HG03442 (cell line): ENCODE results near the gene NUAK2.

Experiments used
- ATAC-seq: cut with Tn5 transposase; IDR thresholded peaks from one replicate; pipeline ENCODE4 v1.9.1; 2021; ENCODE audit warnings: mild to moderate bottlenecking, moderate library complexity; ENCODE audit not compliant: unreplicated experiment

NUAK2 gene

GRCh38 chr1:205275916-205276688 lies 45.4 kb downstream of the NUAK2 start:
- no peak for ATAC-seq

DNA sequence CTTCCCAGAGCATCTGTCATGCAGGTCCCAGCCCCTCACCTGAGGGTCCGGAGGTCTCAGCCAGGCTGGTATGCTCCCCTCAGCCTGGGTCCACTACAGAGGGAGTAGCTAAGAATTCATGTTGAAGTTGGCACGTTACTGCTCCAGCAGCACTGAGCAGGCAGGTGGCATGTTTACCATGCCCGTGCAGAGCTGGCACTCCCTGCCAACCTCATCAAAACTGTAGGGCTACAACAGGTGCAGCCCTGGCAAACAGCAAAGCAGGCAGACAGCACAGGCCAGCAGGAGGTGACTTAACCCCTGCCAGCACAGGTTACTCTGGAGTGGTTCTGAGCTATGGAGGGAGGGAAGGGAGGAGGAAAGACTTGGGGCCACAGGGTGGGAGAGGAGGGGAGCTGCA lies 46.4 kb downstream of the NUAK2 start:
- ATAC-seq, result no peak

GRCh38 chr1:205274041-205274691 lies 47.4 kb downstream of the NUAK2 start:
- no peak for ATAC-seq

GRCh38 chr1:205273551-205273982 lies 48.0 kb downstream of the NUAK2 start:
- peak; percentile 63 for ATAC-seq

- ATAC-seq, result no peak
Observed at GRCh38 chr1:205272536-205272935, 49.0 kb downstream of the NUAK2 start.

- no peak for ATAC-seq
Observed at GRCh38 chr1:205271745-205272144, 49.8 kb downstream of the NUAK2 start.

- no peak for ATAC-seq
Observed at GRCh38 chr1:205271277-205271676, 50.3 kb downstream of the NUAK2 start.

DNA sequence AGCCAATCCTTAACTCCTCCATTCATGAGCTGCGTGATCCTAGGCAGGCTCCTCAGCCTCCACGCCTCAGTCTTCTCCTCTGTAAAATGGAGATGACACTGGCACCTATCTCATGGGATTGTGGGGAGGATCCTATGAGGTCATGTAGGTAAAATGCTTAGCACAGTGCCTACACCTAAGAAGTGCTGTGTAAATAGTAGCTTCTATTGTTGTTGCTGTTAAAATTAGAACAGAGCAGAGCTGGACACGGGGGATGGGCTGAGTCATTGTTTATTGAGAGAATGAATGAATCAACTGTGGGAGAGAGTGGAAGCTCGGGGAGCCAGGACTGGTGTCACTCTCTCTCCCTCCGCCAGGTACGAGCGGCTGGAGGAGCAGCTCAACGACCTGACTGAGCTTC lies 50.8 kb downstream of the NUAK2 start:
- no peak for ATAC-seq

GRCh38 chr1:205270271-205270670 lies 51.3 kb downstream of the NUAK2 start:
- ATAC-seq, result no peak

DNA sequence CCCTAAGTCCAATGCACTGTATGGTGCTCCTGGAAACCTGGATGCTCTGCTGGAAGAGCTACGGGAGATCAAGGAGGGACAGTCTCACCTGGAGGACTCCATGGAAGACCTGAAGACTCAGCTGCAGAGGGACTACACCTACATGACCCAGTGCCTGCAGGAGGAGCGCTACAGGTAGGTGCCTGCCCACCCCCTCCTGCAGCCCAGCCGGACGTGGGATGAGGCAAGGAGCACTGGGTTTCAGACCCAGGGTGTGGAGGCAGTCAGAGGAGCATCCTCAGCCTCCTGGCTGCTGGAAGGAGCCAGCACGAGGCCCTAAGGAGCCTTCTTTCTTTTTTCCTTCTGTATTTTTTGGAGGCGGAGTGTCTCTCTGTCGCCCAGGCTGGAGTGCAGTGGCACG lies 51.8 kb downstream of the NUAK2 start:
- no peak for ATAC-seq

- no peak for ATAC-seq
Observed at GRCh38 chr1:205268846-205269680, 52.5 kb downstream of the NUAK2 start.

DNA sequence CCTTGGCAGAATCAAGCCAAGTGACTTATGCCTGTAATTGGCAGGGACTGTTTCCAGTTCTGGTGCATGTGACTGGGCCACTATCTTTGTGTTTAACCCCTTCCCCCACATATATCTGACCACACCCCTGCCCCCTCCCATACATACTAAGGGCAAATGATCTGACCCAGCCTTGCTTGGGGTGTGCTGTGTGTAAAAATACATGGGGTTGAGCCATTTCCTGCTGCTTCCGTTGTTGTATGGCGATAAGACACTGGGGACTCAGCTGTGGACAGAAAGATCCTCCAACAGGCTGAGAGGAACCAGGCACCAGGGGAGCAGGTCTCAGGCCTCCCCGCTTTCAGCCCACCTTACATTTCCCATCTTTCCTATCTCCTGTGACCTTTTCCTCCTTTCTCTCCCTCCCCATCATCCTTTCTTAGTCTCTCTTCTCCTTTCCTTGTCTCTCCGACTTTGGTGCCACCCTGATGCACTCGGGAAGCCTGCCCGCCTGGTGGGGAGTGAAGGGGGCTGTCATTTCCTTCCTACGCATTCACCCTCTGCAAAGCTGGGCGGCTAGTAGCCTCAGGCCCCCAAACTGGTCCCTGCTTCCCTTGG lies 54.1 kb downstream of the NUAK2 start:
- ATAC-seq, result no peak

DNA sequence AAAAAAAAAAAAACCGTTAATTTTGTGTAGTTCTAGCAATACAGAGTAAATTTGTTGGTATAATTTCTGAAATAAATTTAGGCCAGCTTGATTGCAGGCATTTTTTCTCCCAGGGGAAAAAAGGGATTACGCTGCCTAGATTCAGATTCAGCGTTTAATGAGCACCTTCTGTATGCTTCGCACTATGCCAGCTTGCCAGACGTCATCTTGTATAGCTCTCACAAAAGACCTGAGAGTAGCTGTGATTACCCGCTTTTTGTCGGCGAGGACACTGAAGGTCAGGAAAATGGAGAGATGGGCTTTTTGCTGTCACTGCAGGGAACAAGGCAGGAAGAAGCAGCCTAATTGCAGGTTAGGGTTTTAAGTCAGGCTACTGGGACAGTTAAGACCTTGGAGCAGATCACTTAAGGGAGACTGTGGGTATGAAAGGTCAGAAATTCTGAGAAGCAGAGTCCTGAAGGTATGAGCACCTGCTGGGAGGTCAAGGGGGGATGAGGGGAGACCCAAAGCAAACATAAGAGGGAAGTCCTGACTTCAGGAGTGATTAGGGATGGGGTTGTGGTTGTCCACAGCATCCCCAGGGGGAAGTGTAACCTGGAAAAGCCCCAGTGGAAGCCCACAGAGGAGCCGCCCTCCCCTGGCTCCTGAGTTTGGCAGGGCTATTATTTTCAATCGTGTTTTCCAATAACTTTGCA lies 54.8 kb downstream of the NUAK2 start:
- ATAC-seq, result no peak

DNA sequence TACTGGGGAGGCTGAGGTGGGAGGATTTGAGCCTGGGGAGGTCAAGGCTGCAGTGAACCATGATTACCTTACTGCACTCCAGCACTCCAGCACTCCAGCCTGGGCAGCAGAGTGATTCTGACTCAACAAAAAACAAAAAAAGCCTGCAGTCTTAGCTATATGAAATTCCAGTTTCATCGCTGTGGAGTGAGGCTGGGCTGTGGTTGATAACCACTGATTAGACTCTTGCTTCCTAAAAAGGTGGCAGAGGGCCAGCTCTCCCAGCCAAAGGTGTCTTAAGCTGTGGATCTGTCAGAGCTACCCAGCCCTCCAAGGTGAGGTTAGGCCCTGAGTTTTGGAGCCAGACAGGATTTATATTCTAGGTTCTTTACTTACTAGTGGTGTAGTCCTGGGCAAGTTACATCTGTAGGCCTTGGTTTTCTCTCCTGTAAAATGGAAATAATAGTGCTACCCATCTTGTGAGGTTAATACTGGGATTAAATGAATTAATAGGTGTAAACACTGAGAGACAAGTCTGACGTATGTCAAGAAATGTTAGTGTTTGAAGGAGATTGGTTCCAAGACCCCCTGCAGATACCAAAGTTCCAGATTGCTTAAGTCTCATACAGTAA lies 57.9 kb downstream of the NUAK2 start:
- no peak for ATAC-seq

DNA sequence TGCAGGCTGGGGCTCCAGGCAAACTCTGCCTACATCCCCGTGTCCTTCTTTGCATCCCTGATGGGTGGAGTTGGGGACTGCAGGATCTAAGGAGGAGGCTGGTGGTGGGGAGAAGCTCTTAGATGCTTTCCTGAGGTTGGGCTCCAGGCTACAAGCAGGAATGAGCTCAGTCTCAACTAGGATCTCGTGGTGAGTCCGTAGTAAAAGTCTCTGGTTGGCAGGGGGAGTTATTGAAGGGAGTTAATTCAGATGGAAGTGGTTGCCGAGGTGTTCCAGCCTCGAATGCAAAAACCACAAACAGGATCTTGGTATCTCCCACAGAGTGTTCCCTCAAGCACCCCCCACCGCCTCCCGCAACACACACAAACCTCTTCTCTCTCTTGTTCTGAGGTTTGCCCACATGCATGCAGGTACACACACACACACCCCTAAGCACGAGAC lies 58.8 kb downstream of the NUAK2 start:
- no peak for ATAC-seq

GRCh38 chr1:205261946-205262691 lies 59.4 kb downstream of the NUAK2 start:
- no peak for ATAC-seq

DNA sequence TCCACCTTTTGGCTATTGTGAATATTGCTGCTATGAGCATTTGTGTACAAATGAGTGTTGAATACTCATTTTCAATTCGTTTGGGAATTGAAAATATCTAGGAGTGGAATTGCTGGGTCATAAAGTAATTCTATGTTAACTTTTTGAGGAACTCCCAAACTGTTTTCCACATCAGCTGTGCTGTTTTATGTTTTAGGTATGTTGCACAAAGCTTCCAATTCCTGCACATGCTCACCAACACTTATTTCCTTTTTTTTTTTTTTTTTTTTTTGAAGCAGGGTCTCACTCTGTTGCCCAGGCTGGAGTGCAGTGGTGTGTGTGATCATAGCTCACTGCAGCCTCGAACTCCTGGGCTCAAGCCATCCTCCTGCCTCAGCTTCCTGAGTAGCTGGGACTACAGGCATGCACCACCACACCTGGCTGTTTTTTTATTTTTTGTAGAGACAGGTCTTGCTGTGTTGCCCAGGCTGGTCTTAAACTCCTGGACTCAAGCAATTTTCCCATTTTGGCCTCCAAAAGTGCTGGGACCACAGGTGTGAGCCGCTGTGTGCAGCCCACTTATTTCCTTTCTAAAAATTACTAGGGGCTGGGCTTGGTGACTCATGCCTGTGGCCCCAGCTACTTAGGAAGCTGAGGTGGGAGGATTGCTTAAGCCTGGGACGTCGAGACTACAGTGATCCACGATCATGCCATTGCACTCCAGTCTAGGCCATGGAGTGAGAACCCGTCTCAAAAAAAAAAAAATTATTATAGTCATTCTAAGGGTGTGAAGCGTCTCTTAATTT lies 60.4 kb downstream of the NUAK2 start:
- ATAC-seq, result no peak

GRCh38 chr1:205259998-205260397 lies 61.5 kb downstream of the NUAK2 start:
- no peak for ATAC-seq
